ENCODE measurements around the gene PAGE5. TPM values are rescaled to one million over a fixed set of nuclear protein-coding genes. Genes with fewer than 3 reads are reported as not detected.

The PAGE5 gene
- total RNA-seq, 4 donors from 2014 or later: not detected

- in situ Hi-C loops (cut with MboI; ENCODE audit: low sequenced_read_pairs in 4 of 4) (no loop called here), intact Hi-C loops (cut with DNase I; ENCODE audit: low total_unique reads) (no loop called here)
- H3K4me3 ChIP-seq: no peak overlapping the region
- ATAC-seq (no peak), DNase-seq (no peak)
- H3K36me3 ChIP-seq: no peaks in the 10 kb centered on the region
- no peaks in the 10 kb centered on the region for H3K27me3 ChIP-seq
- no peak overlapping the region for H3K27ac ChIP-seq
- no peak for TF ChIP-seq POLR2A (IDR thresholded peaks at IDR 0.05)
- no peak for TF ChIP-seq CTCF (IDR thresholded peaks at IDR 0.05 in 4 of 5, conservative IDR thresholded peaks at IDR 0.05 in 1 of 5)
- no peaks in the 10 kb centered on the region for H3K4me1 ChIP-seq
- H3K9me3 ChIP-seq: no peaks in the 10 kb centered on the region
These were observed 13.8 kb upstream of the PAGE5 start for GRCh38 chrX:55206162-55206941.

GRCh38 chrX:55210931-55211677 lies 9.0 kb upstream of the PAGE5 start:
- no peaks in the 10 kb centered on the region for H3K9me3 ChIP-seq
- in situ Hi-C loops (cut with MboI; ENCODE audit: low sequenced_read_pairs in 4 of 4): no loop called here
- no peaks in the 10 kb centered on the region for H3K4me1 ChIP-seq
- no peak for DNase-seq
- TF ChIP-seq POLR2A (IDR thresholded peaks at IDR 0.05) (no peak), CTCF (IDR thresholded peaks at IDR 0.05 in 4 of 5, conservative IDR thresholded peaks at IDR 0.05 in 1 of 5) (no peak)
- ATAC-seq: no peak
- H3K36me3 ChIP-seq: no peaks in the 10 kb centered on the region
- intact Hi-C loops (cut with DNase I; ENCODE audit: low total_unique reads): no loop called here
- no peak overlapping the region for H3K4me3 ChIP-seq
- H3K27me3 ChIP-seq: no peaks in the 10 kb centered on the region
- H3K27ac ChIP-seq: no peak overlapping the region

- DNase-seq (no peak), ATAC-seq (no peak)
- intact Hi-C loops (cut with DNase I; ENCODE audit: low total_unique reads) (no loop called here), in situ Hi-C loops (cut with MboI; ENCODE audit: low sequenced_read_pairs in 4 of 4) (no loop called here)
- Histone ChIP-seq H3K27ac (no peak overlapping the region), H3K4me1 (no peaks in the 10 kb centered on the region), H3K9me3 (no peaks in the 10 kb centered on the region), H3K27me3 (no peaks in the 10 kb centered on the region), H3K36me3 (no peaks in the 10 kb centered on the region), H3K4me3 (no peak overlapping the region)
- TF ChIP-seq CTCF (IDR thresholded peaks at IDR 0.05 in 4 of 5, conservative IDR thresholded peaks at IDR 0.05 in 1 of 5): no peak
- no peak for TF ChIP-seq POLR2A (IDR thresholded peaks at IDR 0.05)
These were observed 6.8 kb upstream of the PAGE5 start for GRCh38 chrX:55213381-55213780.

GRCh38 chrX:55240788-55241340 lies 20.7 kb downstream of the PAGE5 start:
- no peak overlapping the region for H3K27ac ChIP-seq
- H3K36me3 ChIP-seq: no peaks in the 10 kb centered on the region
- H3K4me3 ChIP-seq: no peak overlapping the region
- H3K4me1 ChIP-seq: no peaks in the 10 kb centered on the region
- TF ChIP-seq POLR2A (IDR thresholded peaks at IDR 0.05): no peak
- no peak for TF ChIP-seq CTCF (IDR thresholded peaks at IDR 0.05 in 4 of 5, conservative IDR thresholded peaks at IDR 0.05 in 1 of 5)
- intact Hi-C loops (cut with DNase I; ENCODE audit: low total_unique reads): no loop called here
- DNase-seq: no peak
- H3K27me3 ChIP-seq: no peaks in the 10 kb centered on the region
- H3K9me3 ChIP-seq: no peaks in the 10 kb centered on the region
- in situ Hi-C loops (cut with MboI; ENCODE audit: low sequenced_read_pairs in 4 of 4): no loop called here
- no peak for ATAC-seq
